ENCODE results near the gene EVA1A. TPM values are rescaled to one million over a fixed set of nuclear protein-coding genes. Genes with fewer than 3 reads are reported as not detected.

The EVA1A gene
- total and polyA plus RNA-seq, 2 of the 8 experiments (the other 6 are each of a cell fraction or from before 2014, with no cell fraction given): 2.4 to 4.3 TPM

DNA sequence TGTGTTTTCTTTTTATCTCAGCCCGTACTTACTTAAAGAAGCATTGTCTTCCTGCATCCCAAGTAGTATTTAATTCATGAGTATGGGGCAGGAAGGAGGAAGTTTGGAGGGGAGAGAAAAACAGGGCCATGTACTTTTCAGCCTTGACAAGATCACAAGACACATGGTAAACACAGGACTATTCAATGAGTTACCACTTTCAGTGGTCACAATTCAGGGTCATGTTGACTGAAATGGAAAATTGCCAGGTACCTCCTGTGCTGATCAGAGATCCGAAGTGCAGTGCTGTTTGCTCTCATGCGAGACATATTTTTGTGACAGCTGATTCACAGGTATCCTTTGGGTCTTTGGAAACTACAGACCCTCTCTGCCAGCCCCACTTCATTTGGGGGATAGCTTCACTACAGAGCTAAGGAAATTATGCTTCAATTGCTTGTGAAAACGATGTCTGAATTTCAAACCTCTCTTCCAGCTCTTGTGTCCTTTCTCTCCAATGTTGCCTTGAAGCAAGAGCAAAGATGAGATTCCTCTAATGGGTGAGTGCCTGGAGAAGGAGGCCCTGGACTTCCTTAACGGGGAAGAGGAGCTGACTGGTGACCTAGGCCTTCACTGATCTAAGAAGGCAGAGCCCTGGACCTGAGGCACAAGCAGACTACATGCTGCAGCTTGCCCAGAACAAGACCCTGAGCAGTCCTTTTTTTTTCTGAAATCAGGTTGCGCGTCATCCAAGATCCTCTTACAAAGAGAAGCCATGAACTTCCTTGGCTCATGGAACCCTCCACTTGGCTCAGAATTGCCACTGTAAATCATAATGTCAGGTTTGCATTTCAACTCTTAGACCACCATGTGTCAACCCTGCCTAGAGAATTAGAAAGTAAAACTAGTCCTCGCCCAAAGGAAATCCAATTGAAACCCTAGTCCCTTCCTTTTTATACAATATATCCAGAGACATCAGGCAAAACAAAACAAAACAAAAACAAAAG, 44.1 kb downstream of the EVA1A start:
- Histone ChIP-seq H2BK15ac (ENCODE audit: low read length) (no peak overlapping the region), H3K18ac (ENCODE audit: extremely low read depth, low read length) (no peak overlapping the region), H3K14ac (ENCODE audit: insufficient read length) (no peak overlapping the region), H4K5ac (ENCODE audit: insufficient read length, low read depth, low read length) (no peak overlapping the region), H3K4me3 (ENCODE audit: extremely low read depth in 1 of 4, insufficient read depth in 2 of 4, low read depth in 3 of 4, low read length in 4 of 4) (no peak overlapping the region), H3K4ac (replicated peaks; ENCODE audit: insufficient read length, low read depth, low read length) (no peak overlapping the region), H3K36me3 (ENCODE audit: control insufficient read depth in 2 of 4, insufficient read depth in 4 of 4, low read length in 3 of 4) (no peaks in the 10 kb centered on the region), H4K20me1 (replicated peaks in 1 of 2; ENCODE audit: control insufficient read depth in 1 of 2, insufficient read depth in 2 of 2, low read length in 2 of 2) (no peaks in the 10 kb centered on the region), H3K56ac (replicated peaks; ENCODE audit: insufficient read length, low read depth, low read length) (no peak overlapping the region), H4K91ac (replicated peaks; ENCODE audit: insufficient read length, low read length) (no peak overlapping the region), H3K4me1 (replicated peaks in 1 of 4; ENCODE audit: control insufficient read depth in 3 of 4, insufficient read depth in 4 of 4, low read length in 3 of 4) (no peaks in the 10 kb centered on the region), H2BK5ac (ENCODE audit: low read depth, low read length) (no peak overlapping the region), H3K27me3 (replicated peaks in 1 of 4; ENCODE audit: control insufficient read depth in 3 of 4, extremely low read depth in 1 of 4, insufficient read depth in 3 of 4, low read length in 3 of 4) (no peaks in the 10 kb centered on the region), H3K23ac (ENCODE audit: insufficient read length) (no peak overlapping the region), H3K9me3 (ENCODE audit: insufficient read depth in 2 of 2, low read depth in 1 of 2, low read length in 1 of 2) (peaks cover 8 to 9% of the 10 kb centered on the region in 2 experiments), H2BK20ac (ENCODE audit: low read length) (no peak overlapping the region), H2AK5ac (ENCODE audit: low read depth, low read length) (no peak overlapping the region), H3K23me2 (ENCODE audit: low read depth, low read length) (no peaks in the 10 kb centered on the region; the same call in 1 of the 2 replicates), H4K8ac (ENCODE audit: extremely low read depth, insufficient read depth, low read length) (no peak overlapping the region), H3K9ac (replicated peaks in 1 of 4; ENCODE audit: extremely low read depth in 1 of 4, low read depth in 3 of 4, low read length in 3 of 4) (no peak overlapping the region), H3K4me2 (ENCODE audit: insufficient read depth in 1 of 2, low read depth in 2 of 2, low read length in 2 of 2) (no peak overlapping the region), H3K27ac (ENCODE audit: low read depth, low read length) (no peak overlapping the region), H2BK12ac (ENCODE audit: low read depth, low read length) (no peak overlapping the region), H3K79me1 (ENCODE audit: low read depth, low read length) (no peaks in the 10 kb centered on the region), H2AFZ (ENCODE audit: low read length) (no peak overlapping the region), H2BK120ac (replicated peaks; ENCODE audit: low read depth, low read length) (no peak overlapping the region), H3K79me2 (ENCODE audit: control insufficient read depth in 1 of 2, insufficient read depth in 2 of 2, low read length in 2 of 2) (no peaks in the 10 kb centered on the region)
- ChIA-PET CTCF (ENCODE audit: partially characterized antibody) (interaction anchor here (0.9 to 1.0 kb wide), 2 partner anchors 14 to 451 kb away, joined by 3 read pairs; no protein-coding TSS in a partner anchor), POLR2A (ENCODE audit: partially characterized antibody) (no interaction called here)
- DNase-seq (ENCODE audit: low read depth in 1 of 2, low spot score in 2 of 2): no peak
- WGBS, 2 experiments (ENCODE audit: extremely low coverage in 1 of 2, insufficient coverage in 1 of 2, insufficient read length in 1 of 2, insufficient replicate concordance in 2 of 2, low coverage in 1 of 2, low lambda C conversion rate in 2 of 2, missing lambda C conversion rate in 1 of 2): 86% methylated on average over 8 of the region's 8 CpGs; no CpG with 5 or more reads in 1 of the 2 experiments
- FAIRE-seq: no peak
- TF ChIP-seq SAP30 (IDR thresholded peaks at IDR 0.05; ENCODE audit: insufficient read depth, insufficient replicate concordance, low read length) (no peak), YY1 (IDR thresholded peaks at IDR 0.05; ENCODE audit: low read depth, low read length) (no peak), CEBPB (IDR thresholded peaks at IDR 0.05; ENCODE audit: low read depth, low read length) (no peak), KDM1A (IDR thresholded peaks at IDR 0.05; ENCODE audit: borderline replicate concordance, low read length) (no peak), POLR2A (IDR thresholded peaks at IDR 0.05; ENCODE audit: control extremely low read depth in 1 of 2, low read depth in 2 of 2, low read length in 2 of 2) (no peak), TAF1 (IDR thresholded peaks at IDR 0.05; ENCODE audit: low read depth, low read length) (no peak), JUND (IDR thresholded peaks at IDR 0.05; ENCODE audit: low read length) (no peak)
- TF ChIP-seq, protein P1, sequence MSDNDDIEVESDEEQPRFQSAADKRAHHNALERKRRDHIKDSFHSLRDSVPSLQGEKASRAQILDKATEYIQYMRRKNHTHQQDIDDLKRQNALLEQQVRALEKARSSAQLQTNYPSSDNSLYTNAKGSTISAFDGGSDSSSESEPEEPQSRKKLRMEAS (IDR thresholded peaks at IDR 0.05): no peak
- TF ChIP-seq, protein P2, sequence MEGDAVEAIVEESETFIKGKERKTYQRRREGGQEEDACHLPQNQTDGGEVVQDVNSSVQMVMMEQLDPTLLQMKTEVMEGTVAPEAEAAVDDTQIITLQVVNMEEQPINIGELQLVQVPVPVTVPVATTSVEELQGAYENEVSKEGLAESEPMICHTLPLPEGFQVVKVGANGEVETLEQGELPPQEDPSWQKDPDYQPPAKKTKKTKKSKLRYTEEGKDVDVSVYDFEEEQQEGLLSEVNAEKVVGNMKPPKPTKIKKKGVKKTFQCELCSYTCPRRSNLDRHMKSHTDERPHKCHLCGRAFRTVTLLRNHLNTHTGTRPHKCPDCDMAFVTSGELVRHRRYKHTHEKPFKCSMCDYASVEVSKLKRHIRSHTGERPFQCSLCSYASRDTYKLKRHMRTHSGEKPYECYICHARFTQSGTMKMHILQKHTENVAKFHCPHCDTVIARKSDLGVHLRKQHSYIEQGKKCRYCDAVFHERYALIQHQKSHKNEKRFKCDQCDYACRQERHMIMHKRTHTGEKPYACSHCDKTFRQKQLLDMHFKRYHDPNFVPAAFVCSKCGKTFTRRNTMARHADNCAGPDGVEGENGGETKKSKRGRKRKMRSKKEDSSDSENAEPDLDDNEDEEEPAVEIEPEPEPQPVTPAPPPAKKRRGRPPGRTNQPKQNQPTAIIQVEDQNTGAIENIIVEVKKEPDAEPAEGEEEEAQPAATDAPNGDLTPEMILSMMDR (IDR thresholded peaks at IDR 0.05; ENCODE audit: control extremely low read depth in 1 of 3, insufficient read depth in 1 of 3, low read depth in 1 of 3, low read length in 3 of 3): no peak

All from H1 (cell line).